ENCODE results near the gene TRPM2.

The TRPM2 gene

GRCh38 chr21:44331209-44331608 is 22.2 kb upstream of the TRPM2 start:
- no peak for TF ChIP-seq CTCF (IDR thresholded peaks at IDR 0.05; ENCODE audit: borderline replicate concordance, insufficient read depth, low read depth, low read length)
- no peak overlapping the region for H3K4me3 ChIP-seq (ENCODE audit: low read depth, low read length)

GRCh38 chr21:44331650-44332307 is 21.6 kb upstream of the TRPM2 start:
- no peak for TF ChIP-seq CTCF (IDR thresholded peaks at IDR 0.05; ENCODE audit: borderline replicate concordance, insufficient read depth, low read depth, low read length)
- no peak overlapping the region for H3K4me3 ChIP-seq (ENCODE audit: low read depth, low read length)

GRCh38 chr21:44332383-44332782 is 21.0 kb upstream of the TRPM2 start:
- no peak for TF ChIP-seq CTCF (IDR thresholded peaks at IDR 0.05; ENCODE audit: borderline replicate concordance, insufficient read depth, low read depth, low read length)
- H3K4me3 ChIP-seq (ENCODE audit: low read depth, low read length) = no peak overlapping the region

- TF ChIP-seq CTCF (IDR thresholded peaks at IDR 0.05; ENCODE audit: borderline replicate concordance, insufficient read depth, low read depth, low read length) = no peak
- H3K4me3 ChIP-seq (ENCODE audit: low read depth, low read length) = no peak overlapping the region
Observed at GRCh38 chr21:44332965-44333364, 20.5 kb upstream of the TRPM2 start.

GRCh38 chr21:44333509-44334328 is 19.7 kb upstream of the TRPM2 start:
- TF ChIP-seq CTCF (IDR thresholded peaks at IDR 0.05; ENCODE audit: borderline replicate concordance, insufficient read depth, low read depth, low read length) = no peak
- H3K4me3 ChIP-seq (ENCODE audit: low read depth, low read length) = no peak overlapping the region

- no peak overlapping the region for H3K4me3 ChIP-seq (ENCODE audit: low read depth, low read length)
- TF ChIP-seq CTCF (IDR thresholded peaks at IDR 0.05; ENCODE audit: borderline replicate concordance, insufficient read depth, low read depth, low read length) = no peak
Observed at GRCh38 chr21:44334329-44335030, 18.9 kb upstream of the TRPM2 start.

Measured in GM12875 (cell line).